WERI-Rb-1 (cell line): ENCODE data around the gene MICAL3.

ENCODE experiments used
- DNase-seq: peaks from one replicate; pipeline ENCODE4 v3.0.0-alpha.2; 2020
- H3K27ac ChIP-seq: fragments of 250-450 bp; sonication (Bioruptor Pico); 2 replicates; pipeline ENCODE4 v1.5.1; 2020; ENCODE audit warnings: mild to moderate bottlenecking, moderate library complexity
- H3K27me3 ChIP-seq: fragments of 250-450 bp; sonication (Bioruptor Pico); 2 replicates; pipeline ENCODE4 v1.5.1; 2021; ENCODE audit warnings: mild to moderate bottlenecking, low read depth, moderate library complexity; ENCODE audit not compliant: insufficient read depth, severe bottlenecking
- H3K36me3 ChIP-seq: fragments of 250-450 bp; sonication (Bioruptor Pico); 2 replicates; pipeline ENCODE4 v1.5.1; 2020; ENCODE audit warnings: mild to moderate bottlenecking, moderate library complexity
- H3K4me3 ChIP-seq: 2 replicates; pipeline ENCODE4 v1.5.1; 2011; ENCODE audit warnings: low read depth, mild to moderate bottlenecking, control low read depth, low read length
- H3K9me3 ChIP-seq: fragments of 250-450 bp; sonication (Bioruptor Pico); 2 replicates; pipeline ENCODE4 v1.5.1; 2021; ENCODE audit warnings: mild to moderate bottlenecking, moderate library complexity; ENCODE audit not compliant: severe bottlenecking
- TF ChIP-seq, protein P1 (sequence below): IDR thresholded peaks from 2 replicates; pipeline ENCODE4 v1.5.1; 2011; ENCODE audit warnings: low read depth, mild to moderate bottlenecking, control low read depth, inconsistent platforms, low read length

MICAL3 gene

DNA sequence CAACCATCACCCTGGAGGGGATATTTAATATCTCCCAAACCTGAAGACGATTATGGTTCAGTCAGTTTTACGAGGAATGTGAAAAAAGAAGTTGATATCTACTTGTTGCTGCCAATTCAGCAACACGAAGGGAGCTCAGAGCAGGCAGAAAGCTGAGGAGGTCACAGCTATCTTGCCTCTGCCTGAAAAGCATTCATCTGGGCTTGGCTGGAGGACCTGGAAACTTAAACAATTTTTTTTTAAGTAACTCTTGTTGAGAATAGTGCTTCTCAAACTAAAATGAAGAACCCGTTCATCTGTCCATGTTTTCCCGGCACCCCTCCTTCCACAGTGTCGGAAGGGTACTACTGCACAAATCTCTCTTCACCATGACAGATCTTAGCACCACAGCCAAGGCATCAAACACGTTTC lies 98.9 kb downstream of the MICAL3 start:
- Histone ChIP-seq H3K27ac (no peak overlapping the region), H3K27me3 (no peaks in the 10 kb centered on the region), H3K4me3 (no peak overlapping the region), H3K9me3 (no peaks in the 10 kb centered on the region), H3K36me3 (no peaks in the 10 kb centered on the region)
- TF ChIP-seq, protein P1, sequence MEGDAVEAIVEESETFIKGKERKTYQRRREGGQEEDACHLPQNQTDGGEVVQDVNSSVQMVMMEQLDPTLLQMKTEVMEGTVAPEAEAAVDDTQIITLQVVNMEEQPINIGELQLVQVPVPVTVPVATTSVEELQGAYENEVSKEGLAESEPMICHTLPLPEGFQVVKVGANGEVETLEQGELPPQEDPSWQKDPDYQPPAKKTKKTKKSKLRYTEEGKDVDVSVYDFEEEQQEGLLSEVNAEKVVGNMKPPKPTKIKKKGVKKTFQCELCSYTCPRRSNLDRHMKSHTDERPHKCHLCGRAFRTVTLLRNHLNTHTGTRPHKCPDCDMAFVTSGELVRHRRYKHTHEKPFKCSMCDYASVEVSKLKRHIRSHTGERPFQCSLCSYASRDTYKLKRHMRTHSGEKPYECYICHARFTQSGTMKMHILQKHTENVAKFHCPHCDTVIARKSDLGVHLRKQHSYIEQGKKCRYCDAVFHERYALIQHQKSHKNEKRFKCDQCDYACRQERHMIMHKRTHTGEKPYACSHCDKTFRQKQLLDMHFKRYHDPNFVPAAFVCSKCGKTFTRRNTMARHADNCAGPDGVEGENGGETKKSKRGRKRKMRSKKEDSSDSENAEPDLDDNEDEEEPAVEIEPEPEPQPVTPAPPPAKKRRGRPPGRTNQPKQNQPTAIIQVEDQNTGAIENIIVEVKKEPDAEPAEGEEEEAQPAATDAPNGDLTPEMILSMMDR = no peak
- no peak for DNase-seq

DNA sequence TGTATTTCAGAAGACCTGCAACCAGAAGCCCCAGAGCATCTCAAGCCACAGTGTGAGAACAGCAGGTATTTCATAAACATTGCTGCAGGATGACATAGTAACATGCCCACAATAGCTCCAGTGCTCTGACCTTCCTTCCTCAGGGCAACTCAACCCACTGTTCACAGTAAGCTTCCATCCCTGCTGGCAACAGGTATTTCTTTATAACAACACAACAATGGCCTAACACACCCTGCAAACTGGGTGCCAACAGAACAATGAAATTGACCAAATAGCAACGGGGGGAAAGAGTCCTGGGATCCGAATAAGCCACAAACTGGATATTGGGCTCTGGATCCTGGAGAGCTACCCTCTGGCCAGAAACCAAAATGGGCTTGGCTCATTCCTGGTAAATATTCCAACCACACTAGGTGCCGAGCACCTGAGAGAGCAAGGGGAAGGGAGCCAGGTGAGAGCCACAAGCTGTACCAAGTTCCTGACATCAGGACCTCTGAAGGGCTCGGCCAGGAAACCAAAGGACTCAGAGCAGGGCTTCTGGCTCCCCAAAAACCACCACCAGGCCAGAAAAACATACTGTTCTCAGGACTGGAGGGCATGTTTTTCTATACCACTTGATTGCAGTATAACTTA lies 99.5 kb downstream of the MICAL3 start:
- H3K9me3 ChIP-seq = no peaks in the 10 kb centered on the region
- TF ChIP-seq, protein P1 = no peak
- H3K36me3 ChIP-seq = no peaks in the 10 kb centered on the region
- H3K27ac ChIP-seq = no peak overlapping the region
- no peaks in the 10 kb centered on the region for H3K27me3 ChIP-seq
- no peak for DNase-seq
- no peak overlapping the region for H3K4me3 ChIP-seq

DNA sequence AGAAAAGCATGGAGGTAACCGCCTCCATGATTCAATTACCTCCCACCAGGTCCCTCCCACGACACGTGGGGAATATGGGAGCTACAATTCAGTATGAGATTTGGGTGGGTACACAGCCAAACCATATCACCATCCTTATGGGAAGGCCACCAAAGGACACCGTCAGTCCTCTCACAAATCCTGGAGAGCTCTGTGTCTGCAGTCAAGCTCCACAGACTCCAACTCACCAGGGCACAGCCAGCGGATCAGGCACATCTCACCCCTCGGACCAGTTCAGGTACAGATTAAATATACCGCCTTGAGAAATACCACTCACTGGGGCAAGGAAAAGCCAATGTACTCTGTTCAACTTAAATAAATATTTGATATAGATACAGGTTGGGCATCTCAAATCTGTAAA lies 100.3 kb downstream of the MICAL3 start:
- no peak for DNase-seq
- Histone ChIP-seq H3K9me3 (no peaks in the 10 kb centered on the region), H3K27ac (no peak overlapping the region), H3K27me3 (no peaks in the 10 kb centered on the region), H3K36me3 (no peaks in the 10 kb centered on the region), H3K4me3 (no peak overlapping the region)
- TF ChIP-seq, protein P1 = no peak

DNA sequence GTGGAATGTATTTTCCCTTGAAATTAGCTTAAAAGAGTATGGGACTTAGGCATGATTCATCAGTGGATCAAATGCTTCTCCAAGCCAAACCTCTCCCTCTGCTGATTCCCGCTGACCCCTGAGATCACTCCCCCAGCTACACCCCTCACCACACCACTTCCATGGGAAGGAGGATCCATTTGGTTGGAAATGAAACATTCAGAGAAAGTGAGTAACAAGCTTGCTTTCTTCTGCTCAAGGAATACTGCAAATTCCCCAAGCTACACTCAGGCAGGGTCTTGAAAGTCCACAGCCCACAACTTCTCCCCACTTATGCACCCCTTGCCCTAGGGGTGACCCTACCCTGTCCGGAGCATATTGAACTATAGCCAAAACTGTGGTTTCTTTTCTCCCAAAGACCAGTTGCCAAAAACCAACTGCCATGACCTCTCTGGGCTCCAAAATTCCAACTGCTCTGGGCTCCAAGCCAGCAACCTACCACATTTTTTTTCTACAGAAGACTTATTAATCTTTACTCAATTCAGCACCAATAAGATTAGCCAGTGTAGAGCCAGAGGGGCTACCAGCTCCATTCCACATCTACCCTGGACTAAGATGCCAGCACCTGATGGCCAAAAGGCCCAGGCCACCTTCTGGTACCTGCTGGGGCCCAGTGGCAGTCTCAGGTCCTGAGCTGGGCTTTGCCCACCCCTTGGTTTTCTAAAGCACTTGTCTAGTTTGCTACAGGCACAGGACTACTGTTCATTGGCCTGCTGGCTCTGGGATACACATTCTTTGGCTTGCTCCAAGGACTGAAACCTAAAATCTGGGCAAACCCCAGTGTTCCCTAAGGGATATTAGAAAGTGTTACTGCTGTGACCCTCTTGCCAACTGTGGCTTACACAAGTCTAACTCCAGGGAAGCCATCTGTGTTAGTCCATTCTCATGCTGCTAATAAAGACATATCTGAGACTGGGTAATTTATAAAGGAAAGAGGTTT lies 101.1 kb downstream of the MICAL3 start:
- TF ChIP-seq, protein P1 = no peak
- H3K9me3 ChIP-seq = no peaks in the 10 kb centered on the region
- H3K27ac ChIP-seq = no peak overlapping the region
- H3K36me3 ChIP-seq = no peaks in the 10 kb centered on the region
- H3K4me3 ChIP-seq = no peak overlapping the region
- no peak for DNase-seq
- no peaks in the 10 kb centered on the region for H3K27me3 ChIP-seq

DNA sequence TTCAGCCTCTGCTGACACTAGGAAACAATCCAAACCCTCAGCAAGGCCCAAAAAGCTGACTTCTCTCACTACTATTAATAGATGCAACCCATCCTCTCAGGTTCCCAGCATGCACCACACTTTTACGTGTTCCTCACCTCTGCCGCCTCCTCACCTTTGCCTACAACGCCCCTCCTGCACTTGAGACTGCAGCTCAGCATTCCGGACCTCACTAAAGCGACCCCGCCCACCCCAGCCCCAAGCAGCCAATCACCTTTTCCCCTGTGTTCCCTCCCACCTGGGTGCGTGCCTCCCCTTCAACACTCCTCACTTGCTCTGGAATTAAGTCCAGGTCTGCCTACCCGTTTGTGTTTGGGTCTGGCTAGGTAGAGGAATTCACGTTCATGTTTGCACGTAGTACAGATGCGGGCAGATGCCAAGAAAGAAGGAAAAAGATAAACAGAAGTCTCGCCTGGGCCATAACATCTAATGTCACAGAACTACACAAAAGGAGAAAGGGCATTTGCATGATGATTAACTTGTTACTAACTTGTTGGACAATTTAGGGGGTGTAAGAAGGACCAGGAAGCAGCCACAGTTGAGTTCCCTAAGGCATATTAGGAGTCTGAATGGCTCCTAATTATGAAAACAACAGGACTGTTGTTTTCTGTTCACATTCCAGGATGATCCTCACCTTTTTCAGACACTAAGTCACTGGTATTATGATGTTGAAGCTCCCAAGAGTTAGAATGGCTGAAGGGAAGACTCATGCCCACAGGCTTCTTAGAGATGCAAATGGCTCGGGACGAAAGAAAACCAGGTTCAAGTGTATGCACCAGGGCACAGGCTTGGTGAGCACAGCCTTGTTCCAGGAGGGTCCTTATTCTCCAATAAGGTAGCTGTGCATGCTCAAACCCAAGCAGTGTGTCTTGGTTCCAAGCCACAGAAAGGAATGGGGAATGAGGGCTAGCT lies 102.2 kb downstream of the MICAL3 start:
- H3K27ac ChIP-seq = no peak overlapping the region
- H3K4me3 ChIP-seq = no peak overlapping the region
- DNase-seq = no peak
- no peaks in the 10 kb centered on the region for H3K27me3 ChIP-seq
- TF ChIP-seq, protein P1 = no peak
- no peaks in the 10 kb centered on the region for H3K36me3 ChIP-seq
- no peaks in the 10 kb centered on the region for H3K9me3 ChIP-seq
